ENCODE data around the gene MKNK1.

MKNK1 gene

GRCh38 chr1:46558141-46558963, 45.7 kb downstream of the MKNK1 start:
- DNase-seq (ENCODE audit: low read depth, low spot score), result no peak

GRCh38 chr1:46557403-46557802, 46.7 kb downstream of the MKNK1 start:
- DNase-seq (ENCODE audit: low read depth, low spot score), result no peak

- peak; percentile 63 for DNase-seq (ENCODE audit: low read depth, low spot score)
Observed at GRCh38 chr1:46556822-46557221, 47.2 kb downstream of the MKNK1 start.

- DNase-seq (ENCODE audit: low read depth, low spot score), result no peak
Observed at GRCh38 chr1:46555826-46556619, 48.0 kb downstream of the MKNK1 start.

- DNase-seq (ENCODE audit: low read depth, low spot score), result no peak
Observed at GRCh38 chr1:46554597-46555381, 49.3 kb downstream of the MKNK1 start.

- no peak for DNase-seq (ENCODE audit: low read depth, low spot score)
Observed at GRCh38 chr1:46554236-46554596, 49.9 kb downstream of the MKNK1 start.

DNA sequence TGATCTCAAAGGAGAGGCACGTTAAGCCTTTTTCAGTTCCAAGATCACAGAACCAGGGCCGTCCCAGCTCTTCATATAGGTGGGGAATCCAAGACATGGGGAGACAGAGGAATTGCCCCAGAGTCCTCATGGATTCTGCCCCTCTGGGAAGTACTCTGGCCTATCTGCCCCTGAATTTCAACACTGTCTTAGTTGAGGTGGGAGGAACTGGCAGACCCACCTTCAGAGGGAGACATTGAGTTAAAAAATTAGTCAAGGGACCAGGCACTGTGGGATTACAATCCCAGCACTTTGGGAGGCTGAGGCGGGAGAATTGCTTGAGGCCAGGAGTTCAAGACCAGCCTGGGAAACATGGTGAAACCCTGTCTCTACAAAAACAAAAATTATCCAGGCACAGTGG, 50.6 kb downstream of the MKNK1 start:
- no peak for DNase-seq (ENCODE audit: low read depth, low spot score)

DNA sequence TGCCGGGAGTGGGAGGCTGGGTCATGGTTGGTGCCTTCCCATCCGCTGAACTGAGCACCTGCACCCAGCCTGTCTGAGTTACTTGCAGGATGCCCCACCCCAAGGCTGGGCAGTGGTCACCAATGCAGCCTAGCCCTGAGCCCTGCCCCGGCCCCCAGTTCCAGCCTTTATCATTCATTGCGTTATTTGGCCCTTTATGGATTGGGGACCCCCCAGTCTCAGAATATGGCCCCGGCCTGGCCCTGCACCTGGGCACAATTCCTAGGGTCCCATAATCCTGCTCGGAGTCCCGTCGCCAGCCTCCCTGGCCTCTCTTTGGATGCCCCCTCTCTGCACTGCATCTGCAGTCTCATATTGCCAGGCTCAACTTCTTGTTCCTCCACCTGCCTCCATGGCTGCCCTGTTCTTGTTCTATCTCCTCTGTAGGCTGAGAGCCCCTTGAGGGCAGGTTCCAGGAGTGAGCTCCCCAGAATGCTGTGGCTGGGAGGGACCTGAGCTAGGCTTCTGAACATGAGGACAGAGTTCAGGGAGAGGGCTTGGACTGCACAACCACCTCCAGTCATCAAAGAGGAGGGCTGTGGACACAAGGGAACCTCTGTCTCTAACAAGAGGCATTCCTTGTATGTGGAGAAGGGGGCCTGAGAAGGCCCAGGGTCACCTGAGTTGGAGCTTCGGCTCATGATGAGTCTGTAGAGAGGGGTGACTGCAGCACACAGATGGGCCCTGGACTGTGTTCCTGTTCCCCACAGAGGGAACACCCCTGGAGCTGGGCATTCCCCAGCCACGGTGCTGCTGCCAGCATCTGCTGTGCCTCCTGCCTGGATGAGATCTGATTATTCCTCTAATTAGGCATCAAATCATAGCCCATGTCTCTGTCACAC, 51.5 kb downstream of the MKNK1 start:
- no peak for DNase-seq (ENCODE audit: low read depth, low spot score)

DNA sequence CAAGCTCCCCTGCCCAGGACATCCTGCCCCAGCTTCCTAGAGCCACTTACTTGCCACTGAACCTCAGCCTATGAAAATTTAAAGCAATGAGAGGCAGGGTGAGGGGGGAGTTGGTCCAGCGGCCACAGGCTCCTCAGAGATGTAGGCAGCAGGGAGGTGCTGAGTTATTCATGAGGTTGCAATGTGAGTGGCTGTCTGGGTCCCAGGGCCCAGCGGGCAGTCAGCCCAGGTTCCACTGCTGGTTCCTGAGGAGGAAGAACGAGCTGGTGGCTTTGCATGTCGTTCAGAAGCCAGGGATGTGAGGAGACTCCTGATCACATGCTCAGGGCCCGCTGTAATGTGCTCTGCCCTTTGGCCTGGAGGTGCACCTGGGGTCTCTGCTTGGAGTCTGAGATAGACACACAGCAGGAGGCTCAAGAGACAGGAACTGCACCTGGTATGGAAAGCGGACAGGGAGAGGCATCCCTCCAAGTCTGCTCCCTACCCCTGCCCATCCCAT, 52.4 kb downstream of the MKNK1 start, which contains the start of gene KNCN:
Gene KNCN (minus strand): TSS at position 51 of the 499 bp plus-strand sequence. CDS start 432 bp downstream, outside the sequence.
- no peak for DNase-seq (ENCODE audit: low read depth, low spot score)

DNA sequence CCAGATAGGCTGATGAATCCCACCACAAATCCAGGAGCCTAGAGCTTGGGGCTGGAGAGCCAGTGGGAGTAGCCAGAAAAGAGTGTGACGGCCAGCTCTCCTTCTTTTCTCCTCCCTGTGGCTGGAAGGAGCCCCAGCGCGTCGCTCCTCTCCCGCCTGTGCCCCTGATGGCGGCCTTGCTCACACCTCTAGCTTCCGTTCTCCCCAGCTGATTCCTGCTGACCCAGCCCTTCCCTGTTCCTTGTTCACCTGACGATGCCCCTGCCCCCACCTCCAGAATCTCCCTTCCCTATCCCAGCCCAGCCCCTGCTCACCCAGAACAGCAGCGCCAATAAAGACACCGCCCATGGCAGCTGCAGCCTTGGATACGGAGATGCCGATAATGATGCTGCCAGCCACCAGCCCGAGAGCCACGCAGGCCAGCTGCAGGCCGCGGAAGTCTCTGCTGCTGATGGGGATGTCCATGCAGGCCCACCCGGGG, 53.3 kb downstream of the MKNK1 start:
- DNase-seq (ENCODE audit: low read depth, low spot score), result no peak

DNA sequence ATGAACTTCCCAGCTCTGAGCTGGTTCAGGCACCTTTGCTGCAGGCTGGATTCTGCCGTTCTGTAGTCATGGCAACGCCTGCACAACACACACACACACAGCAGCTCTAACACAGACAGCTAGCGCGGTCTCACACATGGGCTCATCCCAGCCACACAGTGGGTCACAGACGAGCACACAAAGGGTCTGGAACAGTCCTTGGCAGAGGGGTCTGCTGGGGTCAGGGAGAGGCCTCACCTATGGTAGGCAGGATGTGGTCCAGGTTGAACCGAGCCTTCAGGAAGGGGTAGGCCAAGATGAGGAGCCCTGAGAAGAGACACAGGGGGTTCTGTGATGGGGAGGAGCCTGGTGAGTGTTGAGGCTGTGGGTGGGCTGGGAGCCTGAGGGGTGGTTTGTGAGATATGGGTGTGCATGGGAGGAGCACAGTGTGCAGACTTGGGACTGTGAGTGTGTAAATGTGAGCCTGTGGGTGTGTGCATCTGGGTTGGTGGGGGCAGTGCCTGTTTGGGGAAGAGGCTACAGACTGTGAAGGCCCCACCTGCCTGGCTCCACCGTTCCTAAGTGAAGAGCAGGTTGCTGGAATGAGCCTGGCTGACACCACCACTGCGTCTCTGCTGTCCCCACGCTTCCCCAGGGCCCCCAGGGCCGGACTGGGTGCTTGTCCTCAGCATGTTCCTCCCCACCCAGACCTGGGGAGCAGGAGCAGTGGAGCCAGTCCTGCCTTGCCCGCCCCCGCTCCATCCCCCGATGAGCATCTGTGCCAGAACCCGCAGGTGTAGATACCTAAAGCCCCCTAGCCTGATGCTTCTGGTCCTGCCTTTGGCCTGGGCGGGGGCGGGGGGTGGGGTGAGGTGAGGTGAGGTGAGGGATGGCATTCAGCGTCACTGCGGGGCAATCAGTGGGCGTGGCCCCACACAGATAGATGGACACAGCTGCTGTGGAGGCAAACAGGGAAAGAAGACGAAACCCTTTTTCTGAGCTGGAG, 54.1 kb downstream of the MKNK1 start:
- DNase-seq (ENCODE audit: low read depth, low spot score), result peak; percentile 69

GRCh38 chr1:46547481-46548383, 56.3 kb downstream of the MKNK1 start:
- peak; percentile 64 for DNase-seq (ENCODE audit: low read depth, low spot score)

DNA sequence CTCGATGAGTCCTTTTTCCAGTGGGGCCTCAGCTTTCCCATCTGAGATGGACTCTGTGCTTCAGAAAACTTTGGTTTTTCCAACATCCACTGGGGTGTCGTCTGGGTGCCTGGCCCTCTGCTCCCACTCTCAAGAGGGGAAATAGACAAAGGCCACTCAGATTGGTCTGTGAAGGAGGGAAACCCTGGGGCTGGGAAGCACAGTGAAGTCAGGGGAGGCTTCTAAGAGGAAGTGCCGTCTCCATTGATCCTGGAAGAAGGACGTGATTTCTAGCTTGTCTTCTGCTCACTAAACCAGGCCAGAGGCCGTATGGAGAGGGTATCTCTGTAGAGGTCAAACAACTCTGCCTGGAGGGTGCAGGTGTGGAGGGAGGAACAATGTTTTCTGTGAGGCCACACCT, 57.9 kb downstream of the MKNK1 start:
- no peak for DNase-seq (ENCODE audit: low read depth, low spot score)

DNA sequence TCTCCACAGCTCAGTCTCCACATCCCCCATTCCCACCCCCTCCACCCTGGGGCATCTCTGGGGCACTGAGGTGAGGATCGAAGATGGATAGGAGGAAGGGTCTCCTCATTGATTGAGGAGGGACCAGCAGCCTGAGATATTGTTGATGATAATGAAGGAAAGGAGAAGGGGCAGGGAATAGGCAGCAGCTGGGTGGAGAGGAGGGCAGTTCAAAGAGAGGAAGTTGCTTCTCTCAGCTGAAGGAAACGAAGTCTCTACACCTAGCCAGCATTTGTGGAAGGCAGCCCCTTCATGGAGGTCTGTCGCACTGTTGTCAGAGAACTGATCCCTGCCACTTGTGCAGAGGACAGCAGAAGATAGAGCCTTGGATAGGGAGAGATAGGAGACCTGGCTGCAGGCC, 58.3 kb downstream of the MKNK1 start:
- no peak for DNase-seq (ENCODE audit: low read depth, low spot score)

- DNase-seq (ENCODE audit: low read depth, low spot score), result no peak
Observed at GRCh38 chr1:46544561-46545240, 59.4 kb downstream of the MKNK1 start.

GRCh38 chr1:46543761-46544560, 60.1 kb downstream of the MKNK1 start:
- DNase-seq (ENCODE audit: low read depth, low spot score), result no peak

- DNase-seq (ENCODE audit: low read depth, low spot score), result no peak
Observed at GRCh38 chr1:46543382-46543760, 60.7 kb downstream of the MKNK1 start.

Measured in astrocyte of the hippocampus (primary cell).